Right lobe of liver (tissue), 6 donors: Measurements from ENCODE around the gene VWA8. TPM values are rescaled to one million over a fixed set of nuclear protein-coding genes. Genes with fewer than 3 reads are reported as not detected.
A peak's percentile ranks its signal among the peaks of the same experiment; 100 is the strongest.
"Not testable (repeated sequence)": the region's sequence is repeated elsewhere in the genome, so short reads cannot be mapped to it uniquely, and the experiment has no call there.

Experiments
- ATAC-seq, 4 donors: fragments of 200-7000 bp; cut with Tn5 transposase; one replicate each; pipeline ENCODE4 v1.9.1; 2020; ENCODE audit warnings: mild to moderate bottlenecking in 4 of 4, moderate library complexity in 4 of 4
- DNase-seq, 3 donors: peaks; one replicate each; pipeline ENCODE4 v3.0.0-alpha.2; 2020
- H3K27ac ChIP-seq, 3 donors: fragments of 200-600 bp; one replicate each; pipeline ENCODE4 v1.8.0; 2022
- H3K27me3 ChIP-seq, 2 donors: fragments of 200-600 bp; one replicate each; pipeline ENCODE4 v1.8.0; 2022
- H3K36me3 ChIP-seq, 4 donors: fragments of 200-600 bp; sonication (generic) in 1 of 4; one replicate each; pipeline versions ENCODE4 v1.5.1 to v1.8.0; 2017 to 2022; ENCODE audit warnings: control low read depth in 1 of 4
- H3K4me1 ChIP-seq, 4 donors: fragments of 200-600 bp; sonication (generic) in 1 of 4; one replicate each; pipeline versions ENCODE4 v1.5.1 to v1.8.0; 2017 to 2022; ENCODE audit warnings: control low read depth in 1 of 4
- H3K4me3 ChIP-seq, 3 donors: fragments of 200-600 bp; one replicate each; pipeline ENCODE4 v1.8.0; 2022
- H3K9me3 ChIP-seq, 4 donors: fragments of 200-600 bp; sonication (generic) in 1 of 4; one replicate each; pipeline versions ENCODE4 v1.5.1 to v1.8.0; 2017 to 2022; ENCODE audit warnings: control low read depth in 1 of 4
- POLR2A ChIP-seq: fragments of 450-650 bp; IDR thresholded peaks from one replicate; pipeline ENCODE4 v1.6.1; 2017; ENCODE audit warnings: antibody characterized with exemption, mild to moderate bottlenecking
- WGBS: methylation state at CpG from one replicate; pipeline ENCODE4 v1.1.6; 2018; ENCODE audit warnings: low coverage, low lambda C conversion rate; ENCODE audit not compliant: insufficient coverage; ENCODE audit errors: missing lambda C conversion rate; 5-methylcytosine and 5-hydroxymethylcytosine counted together
- intact Hi-C, 2 donors: fragments of 100-400 bp; cut with DNase I; formaldehyde crosslinking; loops; one replicate each; pipeline versions ENCODE4 v1.11.2 to v1.14.1; 2022
- total RNA-seq, 6 experiments: library from RNA; depleted of rRNA in 2 of 6; stranded (reverse); fragments of >200 nt in 2 of 6; fragmentation: NEBNext Ultra II Directional in 3 of 6; extraction: Animal tissue kit (Norgen Biotek cat#: 25700) in 3 of 6; gene quantifications; one replicate each; pipeline versions ENCODE4 v1.1.0 to v1.2.4, GENCODE V29; 2016 to 2023
- TF ChIP-seq, protein P1 (sequence below), 4 donors: fragments of 200-600 bp in 3 of 4; fragments of 450-650 bp in 1 of 4; IDR thresholded peaks; one replicate each; pipeline versions ENCODE4 v1.5.1 to v1.8.0; 2016 to 2022; ENCODE audit warnings: antibody characterized with exemption in 4 of 4, mild to moderate bottlenecking in 2 of 4
- donor health status: DM: no; HTN: yes; CAD: no.
- donor health status: DM: no; HTN: no; CAD: no.
- donor health status: DM: no; HTN: no; CAD: no.
- donor health status: DM: no; HTN: yes; CAD: no.
- donor health status: DM: no; HTN: yes; CAD: no.

Gene VWA8
- total RNA-seq, 6 experiments from 2014 or later, result 19.4 to 33.8 (median 30.8) TPM

DNA sequence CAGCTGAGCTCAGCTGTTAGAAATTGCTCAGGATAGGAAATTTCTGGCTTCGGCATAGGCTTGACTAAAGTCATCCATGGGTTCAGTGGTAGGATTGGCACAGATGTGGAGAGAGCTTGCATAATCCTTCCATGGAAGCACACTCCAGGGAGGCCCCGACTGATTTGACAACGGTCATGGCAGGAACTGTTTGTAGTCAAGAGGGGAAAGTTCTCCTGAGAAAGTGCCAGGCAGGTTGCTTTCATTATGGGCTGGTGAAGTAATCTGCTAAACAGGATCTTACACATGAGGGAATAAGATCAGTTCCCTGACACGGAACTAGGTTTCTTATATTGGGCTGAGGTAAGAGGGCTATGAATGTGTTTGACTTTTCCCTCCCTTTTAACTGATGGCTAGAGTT lies 383.5 kb downstream of the VWA8 start:
- TF ChIP-seq, protein P1, sequence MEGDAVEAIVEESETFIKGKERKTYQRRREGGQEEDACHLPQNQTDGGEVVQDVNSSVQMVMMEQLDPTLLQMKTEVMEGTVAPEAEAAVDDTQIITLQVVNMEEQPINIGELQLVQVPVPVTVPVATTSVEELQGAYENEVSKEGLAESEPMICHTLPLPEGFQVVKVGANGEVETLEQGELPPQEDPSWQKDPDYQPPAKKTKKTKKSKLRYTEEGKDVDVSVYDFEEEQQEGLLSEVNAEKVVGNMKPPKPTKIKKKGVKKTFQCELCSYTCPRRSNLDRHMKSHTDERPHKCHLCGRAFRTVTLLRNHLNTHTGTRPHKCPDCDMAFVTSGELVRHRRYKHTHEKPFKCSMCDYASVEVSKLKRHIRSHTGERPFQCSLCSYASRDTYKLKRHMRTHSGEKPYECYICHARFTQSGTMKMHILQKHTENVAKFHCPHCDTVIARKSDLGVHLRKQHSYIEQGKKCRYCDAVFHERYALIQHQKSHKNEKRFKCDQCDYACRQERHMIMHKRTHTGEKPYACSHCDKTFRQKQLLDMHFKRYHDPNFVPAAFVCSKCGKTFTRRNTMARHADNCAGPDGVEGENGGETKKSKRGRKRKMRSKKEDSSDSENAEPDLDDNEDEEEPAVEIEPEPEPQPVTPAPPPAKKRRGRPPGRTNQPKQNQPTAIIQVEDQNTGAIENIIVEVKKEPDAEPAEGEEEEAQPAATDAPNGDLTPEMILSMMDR (IDR thresholded peaks at IDR 0.05), result no peak
- Histone ChIP-seq H3K27ac (peak overlapping the region; percentile 6 to 79 (median 78)), H3K4me1 (peaks cover 0 to 14% (median 7%) of the 10 kb centered on the region in 4 donors), H3K27me3 (no peaks in the 10 kb centered on the region), H3K4me3 (no peak overlapping the region), H3K36me3 (peaks cover 0 to 3% (median 0%) of the 10 kb centered on the region in 4 donors), H3K9me3 (no peaks in the 10 kb centered on the region)
- peak; percentile 97 to 99 (median 98) for ATAC-seq
- intact Hi-C loops, result no loop called here
- whole genome bisulfite sequencing, result 12% methylated on average over 4 of the region's 4 CpGs
- peak; percentile 63 to 93 (median 75) for DNase-seq

DNA sequence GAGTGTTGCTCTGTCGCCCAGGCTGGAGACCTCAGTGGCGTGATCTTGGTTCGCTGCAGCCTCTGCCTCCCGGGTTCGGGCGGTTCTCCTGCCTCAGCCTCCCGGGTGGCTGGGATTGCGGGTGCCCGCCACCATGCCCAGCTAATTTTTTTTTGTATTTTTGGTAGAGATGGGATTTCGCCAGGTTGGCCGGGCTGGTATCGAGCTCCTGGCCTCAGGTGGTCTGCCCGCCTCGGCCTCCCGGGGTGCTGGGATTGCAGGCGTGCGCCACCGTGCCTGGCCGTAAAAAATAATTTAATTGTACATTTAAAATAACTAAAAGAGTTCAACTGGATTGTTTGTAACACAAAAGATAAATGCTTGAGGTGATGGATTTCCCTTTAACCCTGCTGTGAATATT lies 387.3 kb downstream of the VWA8 start:
- ATAC-seq, H3K27ac ChIP-seq, DNase-seq, H3K36me3 ChIP-seq, H3K4me3 ChIP-seq, H3K9me3 ChIP-seq, intact Hi-C loops, H3K27me3 ChIP-seq: not testable (repeated sequence)
- peaks cover 0 to 14% (median 7%) of the 10 kb centered on the region in 4 donors for H3K4me1 ChIP-seq
- 97% methylated on average over 17 of the region's 19 CpGs for WGBS

DNA sequence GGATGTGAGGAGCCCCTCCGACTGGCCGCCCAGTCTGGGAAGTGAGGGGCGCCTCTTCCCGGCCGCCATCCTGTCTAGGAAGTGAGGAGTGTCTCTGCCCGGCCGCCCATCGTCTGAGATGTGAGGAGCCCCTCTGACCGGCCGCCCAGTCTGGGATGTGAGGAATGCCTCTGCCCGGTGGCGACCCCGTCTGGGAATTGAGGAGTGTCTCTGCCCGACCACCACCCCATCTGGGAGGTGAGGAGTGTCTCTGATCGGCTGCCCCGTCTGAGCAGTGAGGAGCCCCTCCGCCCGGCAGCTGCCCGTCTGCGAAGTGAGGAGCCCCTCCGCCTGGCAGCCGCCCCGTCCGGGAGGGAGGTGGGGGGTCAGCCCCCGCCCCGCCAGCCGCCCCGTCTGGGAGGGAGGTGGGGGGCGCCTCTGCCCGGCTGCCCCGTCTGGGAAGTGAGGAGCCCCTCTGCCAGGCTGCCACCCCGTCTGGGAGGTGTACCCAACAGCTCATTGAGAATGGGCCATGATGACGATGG lies 389.0 kb downstream of the VWA8 start:
- peaks cover 0 to 18% (median 2%) of the 10 kb centered on the region in 4 donors for H3K36me3 ChIP-seq
- H3K9me3 ChIP-seq, H3K27ac ChIP-seq, H3K4me1 ChIP-seq, H3K4me3 ChIP-seq, ATAC-seq, H3K27me3 ChIP-seq, DNase-seq, intact Hi-C loops: not testable (repeated sequence)
- WGBS, result 93% methylated on average over 2 of the region's 33 CpGs

DNA sequence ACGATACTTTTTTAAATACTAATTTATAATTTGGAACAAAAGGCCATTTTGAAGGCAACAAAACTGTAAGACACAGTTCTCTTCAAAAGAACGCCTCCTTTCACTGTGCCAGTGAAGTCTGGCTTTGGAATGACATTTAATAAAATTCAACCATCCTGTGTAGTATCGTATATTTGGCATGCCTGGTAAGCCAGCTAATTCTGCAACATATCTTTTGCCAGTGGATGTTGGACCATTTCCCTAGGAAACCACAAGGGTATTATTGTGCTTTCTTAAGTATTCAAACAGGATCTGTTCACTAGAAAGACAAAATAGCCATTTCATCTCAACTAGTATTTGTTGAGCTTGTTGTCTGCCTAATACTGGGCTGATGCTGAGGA lies 391.9 kb downstream of the VWA8 start:
- no peak for TF ChIP-seq POLR2A
- TF ChIP-seq, protein P1 (IDR thresholded peaks at IDR 0.05), result no peak
- H3K4me3 ChIP-seq, result no peak overlapping the region
- H3K9me3 ChIP-seq, result no peaks in the 10 kb centered on the region
- WGBS, result 84% methylated on average over 3 of the region's 3 CpGs
- ATAC-seq, result no peak
- H3K27me3 ChIP-seq, result no peaks in the 10 kb centered on the region
- no peak for DNase-seq
- H3K27ac ChIP-seq, result no peak overlapping the region
- H3K4me1 ChIP-seq, result no peaks in the 10 kb centered on the region
- intact Hi-C loops, result no loop called here
- peaks cover 0 to 22% (median 0%) of the 10 kb centered on the region in 4 donors for H3K36me3 ChIP-seq

DNA sequence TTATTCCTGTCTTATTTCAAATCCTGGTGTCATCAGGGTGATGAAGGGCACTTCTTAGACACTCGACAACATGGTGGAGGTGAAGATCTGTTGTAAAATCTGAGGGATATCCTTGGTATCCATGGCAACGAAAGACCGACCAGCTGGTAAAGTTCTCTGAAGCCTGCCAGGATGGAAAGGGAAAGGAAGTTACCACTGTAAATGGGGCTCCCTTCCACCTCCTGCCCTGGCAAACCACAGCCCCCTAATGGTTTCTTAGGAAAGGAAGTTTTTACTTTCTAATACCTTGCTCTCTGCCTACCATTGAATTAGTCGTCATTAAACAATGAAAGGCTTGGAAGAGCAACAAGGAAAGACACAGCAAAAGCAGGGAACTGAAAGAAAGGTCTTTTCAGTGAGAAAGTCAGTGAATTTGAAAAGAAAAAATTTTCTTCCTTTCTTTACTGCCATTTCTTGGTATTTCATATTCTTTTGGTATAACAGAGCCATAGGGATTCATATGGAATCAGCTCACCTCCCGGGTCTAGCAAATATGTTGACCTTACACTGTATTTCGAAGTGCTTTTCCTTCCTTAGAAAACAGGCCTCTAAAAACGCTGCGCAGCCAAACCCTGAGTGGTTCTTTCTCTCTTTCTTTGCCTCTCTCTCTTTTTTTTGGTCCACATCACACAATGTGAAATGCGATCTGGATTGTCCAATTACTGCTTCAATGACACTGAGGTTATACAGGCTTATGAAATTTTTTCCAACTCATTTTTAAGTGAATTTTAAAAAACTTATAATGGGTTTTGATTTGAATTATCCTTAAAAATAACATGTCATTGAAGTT lies 392.6 kb downstream of the VWA8 start:
- intact Hi-C loops, result no loop called here
- H3K4me3 ChIP-seq, result no peak overlapping the region
- ATAC-seq, result no peak
- H3K27me3 ChIP-seq, result no peaks in the 10 kb centered on the region
- H3K9me3 ChIP-seq, result no peaks in the 10 kb centered on the region
- no peak overlapping the region for H3K27ac ChIP-seq
- no peaks in the 10 kb centered on the region for H3K4me1 ChIP-seq
- peaks cover 0 to 22% (median 0%) of the 10 kb centered on the region in 4 donors for H3K36me3 ChIP-seq
- 90% methylated on average over 8 of the region's 9 CpGs for WGBS
- TF ChIP-seq, protein P1 (IDR thresholded peaks at IDR 0.05), result no peak
- TF ChIP-seq POLR2A, result no peak
- no peak for DNase-seq
